ENCODE measurements around the gene RRP15.

DNA sequence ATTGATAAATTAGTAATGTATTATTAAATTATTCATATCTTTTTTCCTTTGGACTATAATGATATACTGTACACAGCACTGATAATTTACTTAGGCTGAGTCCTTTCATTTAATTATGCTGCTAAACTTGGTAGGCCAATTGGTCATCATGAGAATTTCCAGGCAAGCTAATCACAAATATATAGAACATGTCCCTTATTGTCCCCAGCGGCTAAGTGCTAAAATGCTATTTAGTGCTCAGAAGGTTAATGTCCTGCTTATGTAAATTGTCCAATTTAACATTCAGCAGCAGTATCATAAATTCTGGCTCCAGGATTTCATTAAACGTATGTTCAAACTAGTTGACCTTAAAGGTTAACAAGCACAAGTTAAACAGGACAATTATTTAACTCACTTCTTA, 30.0 kb upstream of the RRP15 start:
- TF ChIP-seq, protein P1, sequence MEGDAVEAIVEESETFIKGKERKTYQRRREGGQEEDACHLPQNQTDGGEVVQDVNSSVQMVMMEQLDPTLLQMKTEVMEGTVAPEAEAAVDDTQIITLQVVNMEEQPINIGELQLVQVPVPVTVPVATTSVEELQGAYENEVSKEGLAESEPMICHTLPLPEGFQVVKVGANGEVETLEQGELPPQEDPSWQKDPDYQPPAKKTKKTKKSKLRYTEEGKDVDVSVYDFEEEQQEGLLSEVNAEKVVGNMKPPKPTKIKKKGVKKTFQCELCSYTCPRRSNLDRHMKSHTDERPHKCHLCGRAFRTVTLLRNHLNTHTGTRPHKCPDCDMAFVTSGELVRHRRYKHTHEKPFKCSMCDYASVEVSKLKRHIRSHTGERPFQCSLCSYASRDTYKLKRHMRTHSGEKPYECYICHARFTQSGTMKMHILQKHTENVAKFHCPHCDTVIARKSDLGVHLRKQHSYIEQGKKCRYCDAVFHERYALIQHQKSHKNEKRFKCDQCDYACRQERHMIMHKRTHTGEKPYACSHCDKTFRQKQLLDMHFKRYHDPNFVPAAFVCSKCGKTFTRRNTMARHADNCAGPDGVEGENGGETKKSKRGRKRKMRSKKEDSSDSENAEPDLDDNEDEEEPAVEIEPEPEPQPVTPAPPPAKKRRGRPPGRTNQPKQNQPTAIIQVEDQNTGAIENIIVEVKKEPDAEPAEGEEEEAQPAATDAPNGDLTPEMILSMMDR (IDR thresholded peaks at IDR 0.05): no peak
- no peak for TF ChIP-seq POLR2A (IDR thresholded peaks at IDR 0.05)
